Uterus (tissue), 4 donors: ENCODE data around the gene PSMC3. TPM values are rescaled to one million over a fixed set of nuclear protein-coding genes. Genes with fewer than 3 reads are reported as not detected.
A peak's percentile ranks its signal among the peaks of the same experiment; 100 is the strongest.

Source experiments
- DNase-seq, 2 donors: peaks; one replicate each; pipeline ENCODE4 v3.0.0-alpha.2; 2019 to 2020
- H3K27ac ChIP-seq, 2 donors: fragments of 200-600 bp; sonication (generic); 1 replicate in 1 of 2; 2 replicates in 1 of 2; pipeline ENCODE4 v1.5.1; 2016 to 2018
- H3K27me3 ChIP-seq, 2 donors: fragments of 200-600 bp; sonication (generic); one replicate each; pipeline ENCODE4 v1.5.1; 2018 to 2019; ENCODE audit warnings: control low read depth in 1 of 2
- H3K36me3 ChIP-seq, 2 donors: fragments of 200-600 bp; sonication (generic); one replicate each; pipeline ENCODE4 v1.5.1; 2019; ENCODE audit warnings: control low read depth in 1 of 2
- H3K4me1 ChIP-seq, 2 donors: fragments of 200-600 bp; sonication (generic); one replicate each; pipeline ENCODE4 v1.5.1; 2018 to 2019; ENCODE audit warnings: control low read depth in 1 of 2
- H3K4me3 ChIP-seq, 2 donors: fragments of 200-600 bp; sonication (generic); 1 replicate in 1 of 2; 2 replicates in 1 of 2; pipeline ENCODE4 v1.5.1; 2018 to 2019; ENCODE audit warnings: mild to moderate bottlenecking in 1 of 2
- H3K9me3 ChIP-seq, 2 donors: fragments of 200-600 bp; sonication (generic); one replicate each; pipeline ENCODE4 v1.5.1; 2019; ENCODE audit warnings: control low read depth in 1 of 2
- POLR2A ChIP-seq, 2 donors: fragments of 450-650 bp; IDR thresholded peaks; one replicate each; pipeline ENCODE4 v1.6.1; 2016; ENCODE audit warnings: antibody characterized with exemption in 2 of 2, mild to moderate bottlenecking in 1 of 2, moderate library complexity in 1 of 2
- intact Hi-C: fragments of 100-400 bp; cut with DNase I; formaldehyde crosslinking; loops from one replicate; pipeline ENCODE4 v1.15.1; 2023; ENCODE audit warnings: low total_unique reads
- total RNA-seq, 4 donors: library from RNA; depleted of rRNA in 3 of 4; stranded (reverse); fragments of >200 nt in 3 of 4; gene quantifications; one replicate each; pipeline versions ENCODE4 v1.1.0 to v1.2.4, GENCODE V29; 2014 to 2023
- TF ChIP-seq, protein P1 (sequence below), 4 experiments: fragments of 200-600 bp in 2 of 4; fragments of 450-650 bp in 2 of 4; sonication (generic) in 2 of 4; IDR thresholded peaks; one replicate each; pipeline ENCODE4 v1.5.1; 2016 to 2019; ENCODE audit warnings: antibody characterized with exemption in 4 of 4, mild to moderate bottlenecking in 2 of 4, moderate library complexity in 1 of 4
- donor health status: DM: yes; HTN: yes; CAD: no.

The PSMC3 gene
- total RNA-seq, 4 donors from 2014 or later: 43.8 to 161 (median 96.2) TPM

DNA sequence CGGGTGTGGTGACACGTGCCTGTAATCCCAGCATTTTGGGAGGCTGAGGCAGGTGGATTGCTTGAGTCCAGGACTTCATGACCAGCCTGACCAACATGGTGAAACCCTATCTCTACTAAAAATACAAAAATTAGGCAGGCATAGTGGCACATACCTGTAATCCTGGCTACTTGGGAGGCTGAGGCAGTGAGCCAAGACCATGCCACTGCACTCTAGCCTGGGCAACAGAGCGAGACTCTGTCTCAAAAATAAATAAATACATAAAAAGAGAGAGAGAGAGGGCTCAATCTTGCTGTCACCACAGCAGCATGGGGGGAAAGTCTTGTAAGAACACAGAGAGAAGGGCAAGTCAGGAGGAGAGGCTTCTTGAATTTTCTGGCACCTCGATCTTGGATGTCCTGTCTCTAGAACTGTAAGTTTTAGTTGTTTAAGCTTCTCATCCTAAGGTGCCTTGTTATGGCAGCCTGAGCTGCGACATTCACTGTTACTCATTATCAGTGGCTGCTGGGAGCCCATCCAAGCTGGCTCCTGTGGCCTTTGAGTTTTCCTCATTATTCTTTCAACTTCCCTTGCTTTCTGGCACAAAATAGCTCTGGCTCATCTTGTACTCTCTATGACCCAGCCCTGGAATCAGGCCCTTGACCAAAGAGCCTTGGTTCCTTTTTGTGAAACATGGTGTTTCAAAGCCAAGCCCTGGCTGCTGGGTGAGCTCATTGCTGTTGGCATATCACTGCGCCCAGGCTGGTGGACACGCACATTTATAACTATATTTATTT lies 8.0 kb upstream of the PSMC3 start:
- intact Hi-C loops: no loop called here
- Histone ChIP-seq H3K9me3 (no peaks in the 10 kb centered on the region), H3K4me1 (no peaks in the 10 kb centered on the region), H3K4me3 (no peak overlapping the region), H3K36me3 (no peaks in the 10 kb centered on the region), H3K27ac (no peak overlapping the region), H3K27me3 (no peaks in the 10 kb centered on the region)
- DNase-seq: peak in 1 of 2 donors; percentile 39
- TF ChIP-seq POLR2A (IDR thresholded peaks at IDR 0.05): no peak
- TF ChIP-seq, protein P1, sequence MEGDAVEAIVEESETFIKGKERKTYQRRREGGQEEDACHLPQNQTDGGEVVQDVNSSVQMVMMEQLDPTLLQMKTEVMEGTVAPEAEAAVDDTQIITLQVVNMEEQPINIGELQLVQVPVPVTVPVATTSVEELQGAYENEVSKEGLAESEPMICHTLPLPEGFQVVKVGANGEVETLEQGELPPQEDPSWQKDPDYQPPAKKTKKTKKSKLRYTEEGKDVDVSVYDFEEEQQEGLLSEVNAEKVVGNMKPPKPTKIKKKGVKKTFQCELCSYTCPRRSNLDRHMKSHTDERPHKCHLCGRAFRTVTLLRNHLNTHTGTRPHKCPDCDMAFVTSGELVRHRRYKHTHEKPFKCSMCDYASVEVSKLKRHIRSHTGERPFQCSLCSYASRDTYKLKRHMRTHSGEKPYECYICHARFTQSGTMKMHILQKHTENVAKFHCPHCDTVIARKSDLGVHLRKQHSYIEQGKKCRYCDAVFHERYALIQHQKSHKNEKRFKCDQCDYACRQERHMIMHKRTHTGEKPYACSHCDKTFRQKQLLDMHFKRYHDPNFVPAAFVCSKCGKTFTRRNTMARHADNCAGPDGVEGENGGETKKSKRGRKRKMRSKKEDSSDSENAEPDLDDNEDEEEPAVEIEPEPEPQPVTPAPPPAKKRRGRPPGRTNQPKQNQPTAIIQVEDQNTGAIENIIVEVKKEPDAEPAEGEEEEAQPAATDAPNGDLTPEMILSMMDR (IDR thresholded peaks at IDR 0.05): no peak

DNA sequence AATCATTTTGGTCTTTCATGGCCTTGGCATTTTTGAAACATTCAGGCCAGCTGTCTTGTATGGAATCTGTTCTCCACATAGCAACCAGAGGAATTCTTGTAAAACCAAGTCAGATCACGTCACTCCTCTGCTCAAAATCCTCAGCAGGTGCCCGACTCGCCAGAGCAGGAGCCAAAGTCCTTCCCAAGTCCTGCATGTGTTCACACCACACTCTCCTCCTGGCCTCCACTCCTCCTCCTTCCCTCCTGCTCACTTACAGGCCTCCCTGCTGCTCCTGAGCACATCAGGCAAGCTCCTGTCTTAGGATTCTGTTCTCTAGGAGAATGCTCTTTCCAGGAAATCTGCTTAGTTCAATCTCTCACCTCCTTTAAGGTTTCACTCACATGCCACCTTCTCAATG lies 6.9 kb upstream of the PSMC3 start:
- TF ChIP-seq, protein P1 (IDR thresholded peaks at IDR 0.05): no peak
- TF ChIP-seq POLR2A (IDR thresholded peaks at IDR 0.05): no peak
- no peak overlapping the region for H3K4me3 ChIP-seq
- H3K4me1 ChIP-seq: no peaks in the 10 kb centered on the region
- H3K27me3 ChIP-seq: no peaks in the 10 kb centered on the region
- no peak for DNase-seq
- H3K9me3 ChIP-seq: no peaks in the 10 kb centered on the region
- intact Hi-C loops: no loop called here
- H3K27ac ChIP-seq: no peak overlapping the region
- no peaks in the 10 kb centered on the region for H3K36me3 ChIP-seq

DNA sequence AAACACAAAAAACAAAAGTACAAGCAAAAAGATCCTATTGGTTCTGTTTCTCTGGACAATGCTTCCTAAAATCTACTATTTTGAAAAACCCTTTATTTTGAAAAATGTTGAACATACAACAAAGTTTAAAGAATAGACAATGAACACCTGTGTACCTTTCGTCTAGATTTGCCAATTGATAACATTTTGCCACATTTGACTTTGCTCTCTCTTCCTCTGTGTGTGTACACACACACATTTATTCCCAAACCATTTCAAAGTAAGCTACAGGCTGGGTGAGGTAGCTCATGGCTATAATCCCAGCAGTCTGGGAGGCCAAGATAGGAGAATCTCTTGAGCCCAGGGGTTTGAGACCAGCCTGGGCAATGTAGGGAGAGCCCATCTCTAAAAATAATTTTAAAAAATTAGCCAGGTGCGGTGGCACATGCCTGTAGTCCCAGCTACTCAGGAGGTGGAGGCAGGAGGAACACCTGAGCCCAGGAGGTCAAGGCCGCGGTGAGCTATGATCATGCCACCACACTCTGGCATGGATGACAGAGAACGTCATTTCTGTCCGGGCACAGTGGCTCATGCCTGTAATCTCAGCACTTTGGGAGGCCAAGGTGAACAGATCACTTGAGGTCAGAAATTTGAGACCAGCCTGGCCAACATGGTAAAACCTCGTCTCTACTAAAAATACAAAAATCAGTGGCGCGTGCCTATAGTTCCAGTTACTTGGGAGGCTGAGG lies 5.3 kb upstream of the PSMC3 start:
- H3K4me3 ChIP-seq: no peak overlapping the region
- H3K4me1 ChIP-seq: no peaks in the 10 kb centered on the region
- intact Hi-C loops: no loop called here
- no peak overlapping the region for H3K27ac ChIP-seq
- H3K36me3 ChIP-seq: no peaks in the 10 kb centered on the region
- H3K27me3 ChIP-seq: no peaks in the 10 kb centered on the region
- TF ChIP-seq POLR2A (IDR thresholded peaks at IDR 0.05): no peak
- TF ChIP-seq, protein P1 (IDR thresholded peaks at IDR 0.05): no peak
- DNase-seq: no peak
- H3K9me3 ChIP-seq: no peaks in the 10 kb centered on the region

DNA sequence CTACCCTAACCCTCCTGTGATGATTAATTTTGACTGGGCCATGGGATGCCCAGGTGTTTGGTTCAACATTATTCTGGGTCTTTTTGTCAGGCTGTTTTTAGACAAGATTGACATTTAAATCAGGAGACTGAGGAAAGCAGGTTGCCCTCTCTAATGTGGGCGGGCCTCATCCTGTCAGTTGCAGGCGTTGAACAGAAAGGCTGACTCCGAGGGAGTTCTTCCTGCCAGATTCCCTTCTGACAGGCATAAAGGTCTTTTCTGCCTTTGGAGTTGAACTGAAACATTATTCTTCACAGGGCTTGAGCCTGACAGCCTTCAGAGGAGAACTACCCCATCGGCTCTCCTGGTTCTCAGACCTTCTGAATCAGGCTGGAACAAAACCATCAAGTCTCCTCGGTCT lies 4.3 kb upstream of the PSMC3 start:
- no peak overlapping the region for H3K27ac ChIP-seq
- H3K36me3 ChIP-seq: no peaks in the 10 kb centered on the region
- peaks cover 0 to 1% of the 10 kb centered on the region in 2 donors for H3K4me1 ChIP-seq
- no peak for TF ChIP-seq POLR2A (IDR thresholded peaks at IDR 0.05)
- TF ChIP-seq, protein P1 (IDR thresholded peaks at IDR 0.05): no peak
- H3K9me3 ChIP-seq: no peaks in the 10 kb centered on the region
- intact Hi-C loops: no loop called here
- no peak overlapping the region for H3K4me3 ChIP-seq
- no peaks in the 10 kb centered on the region for H3K27me3 ChIP-seq
- DNase-seq: no peak

DNA sequence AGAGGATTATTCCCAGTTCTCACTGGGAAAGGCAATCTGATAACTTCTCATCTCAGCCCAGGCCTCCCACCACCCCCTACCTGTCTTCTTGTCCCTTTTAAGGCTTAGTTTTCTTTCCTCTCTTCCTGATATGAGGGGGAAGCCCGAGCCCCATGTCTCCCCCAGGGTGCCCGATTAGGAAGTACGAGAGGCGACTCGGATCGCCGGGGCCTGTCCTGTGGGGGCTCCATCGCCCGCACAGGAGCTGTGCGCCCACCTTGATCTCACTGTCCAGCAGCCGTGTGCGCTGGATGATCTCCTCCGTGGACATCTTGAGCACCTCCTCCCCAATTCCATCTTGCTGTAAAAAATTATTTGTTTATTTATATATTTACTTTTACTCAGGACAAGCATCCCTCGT lies 628 bp downstream of the PSMC3 start:
- H3K27ac ChIP-seq: peak overlapping the region; percentile 89 to 96
- intact Hi-C loops: no loop called here
- TF ChIP-seq, protein P1 (IDR thresholded peaks at IDR 0.05): no peak
- TF ChIP-seq POLR2A (IDR thresholded peaks at IDR 0.05): no peak
- no peaks in the 10 kb centered on the region for H3K9me3 ChIP-seq
- no peak for DNase-seq
- no peaks in the 10 kb centered on the region for H3K27me3 ChIP-seq
- peak overlapping the region; percentile 63 to 84 for H3K4me3 ChIP-seq
- no peaks in the 10 kb centered on the region for H3K36me3 ChIP-seq
- peaks cover 9 to 11% of the 10 kb centered on the region in 2 donors for H3K4me1 ChIP-seq
